Measurements from ENCODE around the gene CFAP107. TPM values are rescaled to one million over a fixed set of nuclear protein-coding genes. Genes with fewer than 3 reads are reported as not detected.
"Not testable (repeated sequence)": the region's sequence is repeated elsewhere in the genome, so short reads cannot be mapped to it uniquely, and the experiment has no call there.

CFAP107 gene
- total RNA-seq, 1 donor from 2014 or later, result not detected

- DNase-seq, result not testable (repeated sequence)
These were observed 35.5 kb downstream of the CFAP107 start for GRCh38 chr1:12781488-12781887.

DNA sequence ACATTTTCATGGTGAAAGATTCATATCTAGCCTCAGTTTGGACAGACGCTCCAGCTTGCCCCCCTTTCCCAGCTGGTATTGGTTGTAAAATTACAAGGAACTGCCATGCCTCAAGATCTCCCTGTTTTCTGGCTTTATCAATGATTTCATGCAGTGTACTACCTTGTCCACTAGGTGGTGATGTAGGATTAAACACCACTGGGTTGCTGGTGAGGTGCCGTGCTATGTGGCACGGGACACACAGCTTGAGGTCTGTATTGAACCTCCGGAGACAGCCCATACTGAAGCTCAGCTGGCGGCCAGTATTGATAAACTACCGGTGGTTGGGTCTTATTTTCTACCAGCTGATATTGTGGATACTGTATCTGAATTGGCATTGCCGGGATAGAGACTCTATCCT, 37.8 kb downstream of the CFAP107 start:
- DNase-seq, result not testable (repeated sequence)

DNA sequence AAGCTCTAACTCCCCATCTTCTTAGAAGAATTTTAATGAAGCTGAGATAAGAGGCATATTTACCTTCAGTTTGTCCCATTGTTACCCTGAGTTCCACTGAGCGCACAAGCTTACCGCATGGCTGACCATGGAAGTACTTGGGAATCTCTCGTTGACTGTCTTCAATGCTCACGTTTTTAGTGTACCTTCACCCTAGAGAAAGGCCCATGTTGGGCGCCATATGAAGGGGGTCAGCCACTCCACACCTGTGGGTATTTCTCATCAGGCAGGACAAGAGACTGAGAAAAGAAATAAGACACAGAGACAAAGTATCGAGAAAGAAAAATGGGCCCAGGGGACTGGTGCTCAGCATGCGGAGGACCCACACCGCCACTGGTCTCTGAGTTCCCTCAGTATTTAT, 38.7 kb downstream of the CFAP107 start:
- not testable (repeated sequence) for DNase-seq

GRCh38 chr1:12791097-12791496, 45.1 kb downstream of the CFAP107 start, which contains the start of gene PRAMEF1:
Gene PRAMEF1, plus strand, starts transcription at chr1:12791397. Its CDS starts 1,831 bp downstream, at chr1:12793228.
- DNase-seq, result not testable (repeated sequence)

DNA sequence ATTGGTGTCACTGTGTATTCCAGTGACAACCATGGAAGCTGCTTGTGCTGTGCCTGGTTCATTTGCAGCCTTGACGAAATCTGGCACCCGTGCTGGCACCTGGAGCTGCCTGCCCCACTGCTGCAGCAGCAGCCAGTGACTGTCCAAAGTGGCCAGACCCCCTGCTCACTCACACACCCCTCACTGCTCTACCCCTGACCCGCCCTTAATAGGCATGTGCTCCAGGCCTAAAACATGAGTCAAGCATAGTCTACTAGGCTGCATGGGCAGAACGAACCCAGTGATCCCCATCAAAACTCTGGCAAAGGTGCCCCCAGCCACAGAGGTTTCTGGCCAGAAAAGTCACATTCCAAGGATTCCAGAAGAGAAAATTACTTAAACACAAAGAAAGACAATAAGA, 52.9 kb downstream of the CFAP107 start:
- no peak for DNase-seq

GRCh38 chr1:12799730-12800129, 53.7 kb downstream of the CFAP107 start:
- DNase-seq, result no peak

DNA sequence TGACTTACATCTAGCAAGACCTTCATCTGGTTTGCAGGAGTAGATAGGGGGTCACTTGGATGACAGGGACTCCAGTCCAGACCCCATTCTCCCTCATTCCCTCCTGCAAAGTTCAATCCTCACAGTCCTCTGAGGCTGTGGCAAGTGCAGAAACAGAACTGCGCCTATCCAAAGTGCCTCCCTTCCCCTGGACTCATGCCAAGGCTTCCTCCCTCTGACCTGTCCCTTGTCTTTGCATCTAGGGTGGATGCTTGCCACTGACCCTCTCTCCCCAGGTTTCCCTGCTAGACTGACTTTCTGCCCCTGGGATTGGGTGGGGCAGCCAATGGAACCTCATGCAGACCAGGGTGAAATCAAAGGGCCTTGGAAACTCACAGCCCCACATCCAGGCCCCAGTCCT, 63.9 kb downstream of the CFAP107 start:
- DNase-seq, result no peak

DNA sequence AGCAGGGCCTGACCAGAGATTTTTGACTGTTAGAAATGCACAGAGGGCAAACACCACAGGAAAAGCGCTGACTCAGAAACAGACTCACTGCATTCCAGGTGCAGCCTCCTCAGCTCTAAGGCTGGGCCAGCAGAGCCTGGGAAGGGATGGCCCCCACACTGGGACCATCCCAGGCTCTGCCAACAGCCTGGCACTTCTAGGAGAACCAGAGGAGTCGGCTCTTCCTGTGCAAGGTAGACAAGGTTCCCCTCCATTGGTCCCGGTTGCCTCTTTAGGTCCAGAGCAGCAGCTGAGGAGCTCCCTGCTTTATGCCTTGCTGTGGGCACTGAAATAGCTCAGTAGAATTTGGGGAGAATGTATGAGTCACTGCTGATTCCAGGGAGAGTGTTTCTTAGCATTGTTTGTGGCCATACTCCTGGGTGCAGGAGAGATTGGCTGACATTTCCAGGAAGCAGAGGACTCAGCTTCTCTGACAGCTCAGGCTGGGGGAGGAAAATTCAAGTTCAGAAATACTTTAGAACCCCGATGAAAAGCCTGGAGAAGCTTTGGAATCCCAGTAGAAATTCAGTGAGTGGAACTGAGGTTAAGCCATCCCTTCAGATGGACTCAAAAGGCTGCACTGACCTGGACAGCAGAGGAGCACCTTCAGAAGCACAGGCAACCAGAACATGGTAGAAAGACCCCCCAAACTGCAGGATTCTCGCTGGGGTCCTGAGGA, 64.8 kb downstream of the CFAP107 start:
- no peak for DNase-seq

- DNase-seq, result no peak
These were observed 65.4 kb downstream of the CFAP107 start for GRCh38 chr1:12811409-12811784.

Other genes with a start within 250 kb of the CFAP107 start
- 30.7 TPM for gene DHRS3, start 128.0 kb upstream of the CFAP107 start, total RNA-seq
- gene AADACL4, start 102.1 kb upstream of the CFAP107 start, total RNA-seq, result not detected
- not detected for gene AADACL3, start 30.1 kb upstream of the CFAP107 start, total RNA-seq
- not detected for gene PRAMEF12, start 27.5 kb downstream of the CFAP107 start, total RNA-seq
- gene PRAMEF1, start 45.2 kb downstream of the CFAP107 start, total RNA-seq, result not detected
- not detected for gene PRAMEF11, start 85.2 kb downstream of the CFAP107 start, total RNA-seq
- gene HNRNPCL1, start 102.5 kb downstream of the CFAP107 start, total RNA-seq, result not detected
- not detected for gene PRAMEF2, start 110.9 kb downstream of the CFAP107 start, total RNA-seq
- gene PRAMEF4, start 140.0 kb downstream of the CFAP107 start, total RNA-seq, result not detected
- gene PRAMEF10, start 152.1 kb downstream of the CFAP107 start, total RNA-seq, result not detected
- gene PRAMEF7, start 170.4 kb downstream of the CFAP107 start, total RNA-seq, result not detected
- gene PRAMEF6, start 201.4 kb downstream of the CFAP107 start, total RNA-seq, result not detected